K562 (cell line): Measurements from ENCODE around the gene PBX2. TPM values are rescaled to one million over a fixed set of nuclear protein-coding genes. Genes with fewer than 3 reads are reported as not detected.

ENCODE experiments used
- AFF1 ChIP-seq, 2 experiments: fragments of 450-650 bp; IDR thresholded peaks; 2 replicates each; pipeline ENCODE4 v1.6.1; 2018; ENCODE audit warnings: mild to moderate bottlenecking in 2 of 2, low read depth in 1 of 2; ENCODE audit not compliant: partially characterized antibody in 2 of 2
- AFF4 ChIP-seq: sonication (generic); formaldehyde crosslinking; IDR thresholded peaks from 2 replicates; pipeline ENCODE4 v1.8.0; 2023; ENCODE audit warnings: mild to moderate bottlenecking, missing genetic modification reagents
- ATF4 ChIP-seq: fragments of 450-650 bp; formaldehyde crosslinking; IDR thresholded peaks from 2 replicates; pipeline ENCODE4 v1.4.0; 2022; ENCODE audit warnings: mild to moderate bottlenecking, moderate library complexity
- BHLHE40 ChIP-seq: IDR thresholded peaks from 2 replicates; pipeline ENCODE4 v1.6.1; 2011; ENCODE audit warnings: low read length, improper control_type of control experiment
- E2F6 ChIP-seq, 2 experiments: IDR thresholded peaks; 2 replicates each; pipeline ENCODE4 v1.6.1; 2011; ENCODE audit warnings: borderline replicate concordance in 1 of 2, control low read depth in 1 of 2, low read depth in 1 of 2, low read length in 1 of 2, mild to moderate bottlenecking in 1 of 2, mixed read lengths in 1 of 2, moderate library complexity in 1 of 2; ENCODE audit not compliant: insufficient read depth in 1 of 2, insufficient read length in 1 of 2, poor library complexity in 1 of 2, severe bottlenecking in 1 of 2; ENCODE audit errors: extremely low read depth in 1 of 2
- GTF2A2 ChIP-seq: IDR thresholded peaks from 2 replicates; pipeline ENCODE4 v1.6.1; 2016; ENCODE audit warnings: mild to moderate bottlenecking, missing genetic modification characterization, missing compliant biosample characterization
- HDAC8 ChIP-seq: fragments of 450-650 bp; IDR thresholded peaks from 2 replicates; pipeline ENCODE4 v1.6.1; 2016; ENCODE audit warnings: mild to moderate bottlenecking, missing genetic modification characterization, moderate library complexity, missing compliant biosample characterization
- HMGN3 ChIP-seq: IDR thresholded peaks from 2 replicates; pipeline ENCODE4 v1.6.1; 2011; ENCODE audit warnings: borderline replicate concordance, low read depth, mild to moderate bottlenecking, mixed read lengths, low read length; ENCODE audit not compliant: insufficient read length; ENCODE audit errors: extremely low read depth
- NFXL1 ChIP-seq: fragments of 450-650 bp; formaldehyde crosslinking; IDR thresholded peaks from 2 replicates; pipeline ENCODE4 v1.4.0; 2021; ENCODE audit warnings: mild to moderate bottlenecking
- POLR2A ChIP-seq: fragments of 450-650 bp; conservative IDR thresholded peaks from 2 replicates; pipeline ENCODE4 v1.6.1; 2016
- ZBTB9 ChIP-seq: fragments of 450-650 bp; formaldehyde crosslinking; IDR thresholded peaks from 2 replicates; pipeline ENCODE4 v1.4.0; 2020; ENCODE audit warnings: mild to moderate bottlenecking, moderate library complexity
- ZFX ChIP-seq: sonication (generic); formaldehyde crosslinking; IDR thresholded peaks from 2 replicates; pipeline ENCODE4 v1.8.0; 2022; ENCODE audit warnings: mild to moderate bottlenecking, missing genetic modification reagents, moderate library complexity
- ZNF134 ChIP-seq: fragments of 250-450 bp; sonication (Bioruptor Pico); conservative IDR thresholded peaks from 2 replicates; pipeline ENCODE4 v1.4.0; 2020
- ZSCAN32 ChIP-seq: fragments of 450-650 bp; formaldehyde crosslinking; IDR thresholded peaks from 2 replicates; pipeline ENCODE4 v1.4.0; 2020; ENCODE audit warnings: mild to moderate bottlenecking, moderate library complexity
- polyA plus RNA-seq, 8 experiments: library from polyadenylated mRNA; depleted of rRNA in 4 of 8; stranded (reverse) in 5 of 8; unstranded in 3 of 8; fragments of >200 nt; fragmentation: Nextera tagmentation in 2 of 8; fragmentation: Illumina TruSeq in 1 of 8; extraction: Ambion mirVana in 2 of 8; extraction: Trizol in 1 of 8; gene quantifications; 2 replicates each; pipeline versions ENCODE4 v1.2.1 to v1.2.3, GENCODE V29; 2011 to 2014; ENCODE audit warnings: inconsistent platforms in 1 of 8, missing spikeins in 1 of 8
- total RNA-seq, 7 experiments: library from RNA; depleted of rRNA in 6 of 7; stranded (reverse); fragments of >200 nt in 6 of 7; fragmentation: Illumina TruSeq in 2 of 7; extraction: Trizol in 2 of 7; gene quantifications; 2 replicates each; pipeline versions ENCODE4 v1.2.1 to v1.2.3, GENCODE V29; 2011 to 2021; ENCODE audit warnings: low replicate concordance in 1 of 7

PBX2 gene
- total and polyA plus RNA-seq, 9 of the 15 experiments (the other 6 are each of a cell fraction or from before 2014, with no cell fraction given), result 1.9 to 134 (median 62.5) TPM

- TF ChIP-seq ATF4 (CRISPR knock-in tag) (peak; percentile 49; the same call in 1 of the 2 replicates), ZFX (CRISPR knock-in tag) (no peak), GTF2A2 (no peak), ZSCAN32 (CRISPR knock-in tag) (no peak), AFF1 (IDR thresholded peaks at IDR 0.05; ENCODE audit: low read depth in 1 of 2, partially characterized antibody in 2 of 2) (peak in 1 of 2 experiments; percentile 9), ZNF134 (CRISPR knock-in tag) (no peak), NFXL1 (CRISPR knock-in tag) (no peak), AFF4 (CRISPR knock-in tag) (peak; percentile 35; the same call in 1 of the 2 replicates), E2F6 (IDR thresholded peaks at IDR 0.05; ENCODE audit: borderline replicate concordance in 1 of 2, extremely low read depth in 1 of 2, insufficient read depth in 1 of 2, insufficient read length in 1 of 2, low read depth in 1 of 2, low read length in 1 of 2, poor library complexity in 1 of 2, severe bottlenecking in 1 of 2) (no peak), POLR2A (peak; percentile 62), HDAC8 (tag) (no peak), ZBTB9 (CRISPR knock-in tag) (peak; percentile 56; the same call in 1 of the 2 replicates), BHLHE40 (no peak), HMGN3 (no peak)
Measured at GRCh38 chr6:32177183-32177787, 12.7 kb downstream of the PBX2 start (continued).
